Measurements from ENCODE around the gene FCHSD2.
"Not testable (repeated sequence)": the region's sequence is repeated elsewhere in the genome, so short reads cannot be mapped to it uniquely, and the experiment has no call there.

The FCHSD2 gene

DNA sequence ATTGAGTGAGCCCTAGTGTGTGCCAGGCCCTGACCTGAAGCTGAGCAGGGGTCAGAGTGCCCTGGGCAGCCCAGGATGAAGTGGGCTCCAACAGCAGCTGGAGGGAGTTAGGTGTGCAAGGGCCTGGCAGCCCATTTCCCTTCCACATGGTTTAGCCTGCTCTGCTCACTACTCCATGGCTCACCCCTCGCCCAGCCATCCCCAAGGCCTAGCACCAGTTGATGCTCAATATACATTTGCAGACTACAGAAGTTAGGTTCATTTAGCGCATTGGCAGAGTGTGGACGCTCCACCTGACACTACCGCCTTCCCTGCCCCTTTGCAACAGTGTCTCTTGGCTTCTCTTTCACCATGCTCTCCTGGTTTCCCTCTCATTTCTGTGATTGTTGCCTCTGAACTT lies 324.2 kb downstream of the FCHSD2 start:
- no peak for DNase-seq (ENCODE audit: low spot score)

DNA sequence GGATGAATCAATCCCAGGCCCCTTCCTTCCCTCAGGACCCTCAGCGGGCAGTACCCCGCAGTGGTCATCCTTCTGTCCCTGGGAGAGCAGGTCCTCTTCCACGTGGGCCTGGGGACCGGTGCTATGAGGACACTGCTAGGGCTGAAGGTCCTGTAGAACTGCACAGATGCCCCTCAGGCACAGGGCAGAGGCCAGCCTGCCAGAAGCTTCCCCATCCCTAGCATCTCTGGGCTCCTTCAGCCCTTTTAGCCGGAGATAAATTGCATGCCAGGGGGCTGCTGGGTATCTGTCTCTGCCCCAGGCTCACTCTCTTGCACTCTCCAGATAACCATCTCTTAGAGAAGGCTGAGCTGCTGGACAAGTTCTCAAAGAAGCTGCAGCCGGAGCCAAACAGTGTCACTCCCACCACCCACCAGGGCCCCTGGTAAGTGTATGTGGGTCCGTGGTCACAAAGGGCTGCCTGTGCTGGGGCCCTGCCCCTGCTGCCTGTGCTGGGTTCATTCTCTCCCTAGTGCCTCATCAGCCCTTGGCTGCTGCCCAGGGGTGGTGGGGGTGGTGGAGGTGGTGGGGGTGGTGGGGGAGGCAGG lies 325.6 kb downstream of the FCHSD2 start:
- DNase-seq (ENCODE audit: low spot score): no peak

GRCh38 chr11:72815110-72815618 lies 327.0 kb downstream of the FCHSD2 start:
- no peak for DNase-seq (ENCODE audit: low spot score)

GRCh38 chr11:72814286-72815109 lies 327.6 kb downstream of the FCHSD2 start, which contains the start of gene ATG16L2:
TSS of gene ATG16L2 (plus strand) at chr11:72814411. CDS start at chr11:72814446, 35 bp downstream.
- peak; percentile 94 for DNase-seq (ENCODE audit: low spot score)

- peak; percentile 83 for DNase-seq (ENCODE audit: low spot score)
These were observed 328.3 kb downstream of the FCHSD2 start for GRCh38 chr11:72813740-72814285.

DNA sequence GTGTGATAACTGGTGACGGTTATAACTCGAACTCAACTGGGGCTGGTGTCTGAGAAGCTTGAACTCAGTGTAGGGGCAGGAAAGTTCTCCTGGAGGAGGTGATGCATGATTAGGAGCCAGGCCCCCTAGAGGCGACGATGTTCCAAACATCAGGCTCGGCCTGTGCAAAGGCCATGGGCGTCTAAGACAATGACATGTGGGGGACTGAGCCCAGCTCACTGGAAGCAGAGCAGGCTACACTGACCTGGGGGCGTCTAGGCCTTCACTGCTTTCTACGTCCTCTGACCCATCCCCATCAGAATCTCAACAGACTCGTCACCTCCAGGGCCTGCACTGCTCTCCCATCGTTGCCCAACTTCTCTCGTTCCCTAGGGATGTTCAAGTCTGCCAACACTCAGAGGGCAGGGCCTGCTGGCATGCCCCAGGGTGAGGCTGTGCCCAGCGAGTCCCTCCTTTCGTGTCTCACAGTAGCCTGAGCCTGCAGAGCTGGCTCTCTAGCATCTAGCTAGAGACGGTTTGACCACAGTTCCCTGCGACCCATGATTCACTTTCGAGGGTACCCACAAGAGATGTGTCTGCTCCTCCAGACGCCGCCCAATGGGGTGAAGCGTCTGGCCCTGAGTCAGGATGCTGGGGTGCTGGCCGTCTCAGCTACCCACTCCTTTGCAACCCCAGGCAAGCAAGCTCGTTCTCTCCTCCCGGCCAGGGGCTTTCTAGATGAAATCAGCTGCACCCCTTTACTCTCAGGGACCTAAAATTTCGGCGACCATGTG lies 329.0 kb downstream of the FCHSD2 start:
- peak; percentile 70 for DNase-seq (ENCODE audit: low spot score)

DNA sequence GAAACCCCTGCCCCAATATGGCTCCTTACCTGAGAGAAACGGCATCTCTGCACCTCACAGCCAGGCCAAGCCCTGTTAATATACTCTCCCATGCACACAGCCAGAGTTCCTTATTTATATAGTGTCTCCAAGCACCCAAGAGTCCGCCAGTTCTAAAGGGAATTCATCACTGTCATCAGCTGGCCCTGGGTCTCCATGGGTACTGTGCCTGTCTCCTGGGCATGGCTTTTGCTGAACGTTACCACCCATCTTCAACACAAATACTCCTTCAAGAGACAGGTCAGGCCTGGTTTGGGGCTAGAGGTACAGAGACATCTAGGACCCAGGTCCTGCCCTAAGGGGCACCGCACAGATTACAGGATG lies 329.5 kb downstream of the FCHSD2 start:
- DNase-seq (ENCODE audit: low spot score): no peak

DNA sequence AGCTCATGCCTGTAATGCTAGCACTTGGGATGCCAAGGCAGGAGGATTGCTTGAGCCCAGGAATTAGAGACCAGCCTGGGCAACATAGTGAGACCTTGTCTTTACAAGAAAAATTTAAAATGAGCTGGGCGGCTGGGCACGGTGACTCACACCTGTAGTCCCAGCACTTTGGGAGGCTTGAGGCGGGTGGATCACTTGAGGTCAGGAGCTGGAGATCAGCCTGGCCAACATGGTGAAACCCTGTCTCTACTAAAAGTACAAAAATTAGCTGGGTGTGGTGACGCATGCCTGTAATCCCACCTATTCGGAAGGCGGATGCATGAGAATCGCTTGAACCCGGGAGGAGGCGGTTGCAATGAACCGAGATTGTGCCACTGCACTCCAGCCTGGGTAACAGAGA lies 330.4 kb downstream of the FCHSD2 start:
- not testable (repeated sequence) for DNase-seq (ENCODE audit: low spot score)

GRCh38 chr11:72808331-72808798 lies 333.8 kb downstream of the FCHSD2 start:
- no peak for DNase-seq (ENCODE audit: low spot score)

GRCh38 chr11:72807792-72808191 lies 334.3 kb downstream of the FCHSD2 start:
- DNase-seq (ENCODE audit: low spot score): no peak

DNA sequence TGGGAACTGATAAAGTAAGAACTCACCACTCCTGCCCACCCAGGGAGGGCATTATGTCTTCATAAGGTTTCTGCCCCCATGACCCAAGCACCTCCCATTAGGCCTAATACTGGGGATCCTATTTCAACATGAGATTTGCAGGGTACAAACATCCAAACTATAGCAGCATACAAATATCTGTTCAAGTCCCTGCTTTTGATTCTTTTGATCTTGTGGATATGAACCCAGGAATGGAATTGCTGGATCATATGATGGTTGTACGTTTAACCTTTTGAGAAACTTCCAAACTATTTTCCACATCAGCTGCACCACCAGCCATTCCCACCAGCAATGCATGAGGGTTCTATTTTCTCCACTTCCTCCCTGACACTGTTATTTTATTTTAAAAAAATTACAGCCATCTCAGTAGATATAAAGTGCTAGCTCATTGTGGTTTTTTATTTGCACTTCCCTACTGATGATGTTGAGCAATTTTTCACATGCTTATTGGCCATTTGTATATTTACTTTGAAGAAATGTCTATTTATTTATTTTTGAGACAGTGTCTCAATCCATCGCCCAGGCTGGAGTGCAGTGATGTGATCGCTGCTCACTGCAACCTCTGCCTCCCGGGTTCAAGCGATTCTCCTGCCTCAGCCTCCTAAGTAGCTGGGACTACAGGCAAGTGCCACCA lies 335.0 kb downstream of the FCHSD2 start:
- DNase-seq (ENCODE audit: low spot score): no peak

- DNase-seq (ENCODE audit: low spot score): not testable (repeated sequence)
These were observed 335.7 kb downstream of the FCHSD2 start for GRCh38 chr11:72806378-72806777.

DNA sequence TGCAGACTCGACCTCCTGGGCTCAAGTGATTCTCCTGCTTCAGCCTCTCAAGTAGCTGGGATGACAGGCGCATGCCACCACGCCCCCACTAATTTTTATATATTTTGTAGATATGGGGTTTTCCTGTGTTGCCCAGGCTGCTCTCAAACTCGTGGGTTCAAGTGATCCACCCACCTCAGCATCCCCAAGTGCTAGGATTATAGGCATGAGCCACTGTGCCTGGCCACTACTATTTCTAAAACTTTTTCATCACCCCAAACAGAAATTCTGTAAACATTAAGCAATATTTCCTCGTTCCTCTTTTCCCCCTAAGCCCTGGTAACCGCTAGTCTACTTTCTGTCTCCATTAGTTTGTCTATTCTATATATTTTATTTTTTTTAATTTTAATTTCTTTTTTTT lies 336.9 kb downstream of the FCHSD2 start:
- DNase-seq (ENCODE audit: low spot score): no peak

DNA sequence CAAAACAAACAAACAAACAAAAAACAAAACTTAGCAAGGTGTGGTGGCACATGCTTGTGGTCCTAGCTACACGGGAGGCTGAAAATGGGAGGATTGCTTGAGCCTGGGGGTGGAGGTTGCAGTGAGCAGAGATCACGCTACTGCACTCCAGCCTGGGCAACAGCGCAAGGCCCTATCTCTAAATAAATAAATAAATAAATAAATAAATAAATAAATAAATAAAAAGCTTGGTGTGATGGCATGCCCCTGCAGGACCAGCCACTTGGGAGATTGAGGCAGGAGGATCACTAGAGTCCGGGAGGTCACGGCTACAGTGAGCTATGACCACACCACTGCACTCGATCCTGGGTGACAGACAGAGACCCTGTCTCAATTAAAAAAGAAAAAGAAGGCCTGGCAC lies 339.3 kb downstream of the FCHSD2 start:
- DNase-seq (ENCODE audit: low spot score): no peak

- no peak for DNase-seq (ENCODE audit: low spot score)
These were observed 342.7 kb downstream of the FCHSD2 start for GRCh38 chr11:72799441-72799840.

- no peak for DNase-seq (ENCODE audit: low spot score)
These were observed 343.8 kb downstream of the FCHSD2 start for GRCh38 chr11:72798361-72798760.

DNA sequence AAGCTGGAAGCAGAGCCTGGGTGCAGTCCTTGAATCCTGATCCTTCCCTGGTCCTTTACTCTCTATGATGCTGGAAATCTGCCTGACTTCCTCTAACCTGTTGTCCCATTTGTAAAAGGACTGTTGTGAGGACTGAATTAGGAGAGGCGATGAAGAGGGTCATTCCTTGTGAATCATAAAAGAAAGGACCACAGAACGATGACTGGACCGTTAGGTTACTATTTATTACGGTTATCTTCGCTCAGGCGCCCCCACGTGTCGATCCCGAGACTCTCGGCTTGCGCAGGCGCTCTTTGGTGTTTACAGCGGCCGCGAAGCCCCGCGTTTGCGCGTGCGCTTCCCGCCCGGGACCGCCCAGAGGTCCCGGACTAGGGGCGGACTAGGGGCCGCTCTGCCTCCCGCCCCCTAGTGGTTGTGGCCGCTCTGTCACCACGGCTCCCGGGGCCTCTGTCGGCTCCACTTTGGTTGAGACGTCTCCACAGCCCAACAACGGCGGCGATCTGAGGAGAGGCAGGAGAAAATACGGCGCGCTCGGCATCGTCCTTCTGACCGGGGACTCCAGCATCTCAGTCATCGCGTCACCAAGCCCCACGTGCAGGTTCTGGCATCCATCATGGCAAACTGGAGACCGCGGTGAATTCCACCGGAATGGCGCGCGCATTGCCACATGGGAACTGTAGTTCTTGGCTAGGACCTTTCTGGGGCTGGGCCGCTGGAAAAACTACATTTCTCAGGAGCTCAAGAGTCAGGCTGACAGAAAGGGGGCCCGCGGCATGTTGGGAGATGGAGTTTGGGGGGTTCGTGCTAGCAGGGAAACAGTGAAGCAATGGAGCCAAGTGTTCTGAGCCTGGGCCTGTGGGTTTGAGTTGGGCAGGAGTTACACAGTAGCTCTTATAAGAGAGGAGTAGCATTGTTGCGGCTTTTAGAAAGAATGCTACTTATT lies 348.4 kb downstream of the FCHSD2 start, which contains the start of gene STARD10:
STARD10 (minus strand) TSS at position 623 of the 943 bp plus-strand sequence. CDS start 12,866 bp downstream, outside the sequence.
- peak; percentile 99 for DNase-seq (ENCODE audit: low spot score)

DNA sequence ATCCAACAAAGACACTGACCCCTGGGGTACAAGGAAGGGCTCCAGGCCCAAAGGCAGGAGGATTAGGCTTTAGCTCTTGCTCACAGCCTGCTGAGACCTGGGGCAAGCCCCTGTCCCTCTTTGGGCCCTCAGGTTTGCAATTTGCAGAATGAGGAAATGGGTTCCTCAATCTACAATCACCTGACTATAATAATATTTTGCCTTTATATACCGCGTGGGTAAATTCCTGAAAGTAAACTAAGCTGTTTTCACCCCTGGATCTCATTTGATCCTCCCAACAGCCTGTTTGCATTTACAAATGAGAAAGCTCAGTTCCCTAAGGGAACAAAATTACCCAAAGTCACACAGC lies 349.1 kb downstream of the FCHSD2 start:
- DNase-seq (ENCODE audit: low spot score): no peak

DNA sequence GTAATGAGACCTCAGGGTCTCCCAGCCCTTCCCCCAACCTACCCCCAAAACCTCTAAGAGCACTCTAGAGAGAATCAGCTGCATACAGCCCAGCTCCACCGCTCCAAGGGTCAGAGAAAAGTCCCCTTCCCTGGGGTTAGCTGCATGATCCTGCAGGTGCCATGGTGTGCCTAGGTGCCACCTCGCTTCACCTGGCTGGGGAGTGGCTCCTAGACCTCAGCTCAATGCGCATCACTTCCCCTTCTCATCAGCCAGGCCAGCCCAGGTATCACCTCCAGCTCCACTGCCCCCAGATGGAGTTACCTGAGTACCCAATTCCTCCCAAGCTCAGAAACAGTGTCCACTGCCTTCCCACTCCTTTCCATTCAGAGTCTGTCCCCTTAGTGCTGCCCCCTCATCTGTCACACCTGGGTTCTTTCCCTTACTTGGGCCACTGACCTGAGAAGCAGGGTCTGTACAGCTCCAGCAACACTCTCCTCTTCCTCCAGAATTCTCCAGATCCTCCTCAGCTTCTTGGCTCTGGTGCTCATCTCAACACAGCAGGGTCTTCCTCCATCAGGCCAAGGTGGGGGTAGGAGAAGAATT lies 349.6 kb downstream of the FCHSD2 start:
- DNase-seq (ENCODE audit: low spot score): no peak

DNA sequence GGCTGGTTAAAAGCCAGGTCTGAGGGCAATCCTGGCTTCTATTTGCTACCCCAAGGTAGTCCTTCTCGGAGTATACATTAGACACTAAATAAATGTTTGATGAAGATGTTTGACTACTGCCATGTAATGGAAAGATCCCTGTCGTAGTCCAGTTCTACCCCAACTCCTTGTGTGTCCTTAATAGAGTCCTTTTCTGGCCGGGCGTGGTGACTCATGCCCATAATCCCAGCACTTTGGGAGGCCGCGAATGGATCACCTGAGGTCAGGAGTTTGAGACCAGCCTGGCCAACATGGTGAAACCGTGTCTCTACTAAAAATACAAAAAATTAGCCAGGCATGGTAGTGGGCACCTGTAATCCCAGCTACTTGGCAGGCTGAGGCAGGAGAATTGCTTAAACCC lies 350.9 kb downstream of the FCHSD2 start:
- not testable (repeated sequence) for DNase-seq (ENCODE audit: low spot score)

Measured in hepatic stellate cell (primary cell).